Natural killer cell (primary cell): ENCODE measurements around the gene LUZP2. TPM values are rescaled to one million over a fixed set of nuclear protein-coding genes. Genes with fewer than 3 reads are reported as not detected.

Experiments
- ATAC-seq, 3 donors: fragments of 150-1000 bp in 2 of 3; fragments of 200-7000 bp in 1 of 3; cut with Tn5 transposase; 1 replicate in 1 of 3; 2 replicates in 2 of 3; pipeline ENCODE4 v1.10.0; 2021; ENCODE audit warnings: mild to moderate bottlenecking in 2 of 3, moderate library complexity in 2 of 3
- DNase-seq, 2 donors: peaks; one replicate each; pipeline versions ENCODE4 v3.0.0 to v3.0.0-alpha.2; 2013 to 2021; ENCODE audit warnings: mixed read lengths in 1 of 2
- H3K27ac ChIP-seq: one replicate; pipeline ENCODE4 v1.5.1; 2013; ENCODE audit warnings: mild to moderate bottlenecking, low read length
- H3K27me3 ChIP-seq: one replicate; pipeline ENCODE4 v1.6.1; 2013; ENCODE audit warnings: low read length; ENCODE audit not compliant: control insufficient read depth, insufficient read depth
- H3K36me3 ChIP-seq: one replicate; pipeline ENCODE4 v1.6.1; 2013; ENCODE audit warnings: low read length; ENCODE audit not compliant: control insufficient read depth, insufficient read depth
- H3K4me1 ChIP-seq: one replicate; pipeline ENCODE4 v1.6.1; 2013; ENCODE audit warnings: low read length; ENCODE audit not compliant: control insufficient read depth, insufficient read depth
- H3K4me3 ChIP-seq: one replicate; pipeline ENCODE4 v1.5.1; 2013; ENCODE audit warnings: low read length
- H3K9me3 ChIP-seq: one replicate; pipeline ENCODE4 v1.6.1; 2013; ENCODE audit warnings: low read length; ENCODE audit not compliant: control insufficient read depth, insufficient read depth
- H3K27ac Mint-ChIP-seq, 2 donors: one replicate each; pipeline ENCODE4 v1.8.0; 2022; ENCODE audit warnings: mild to moderate bottlenecking in 2 of 2, mixed read lengths in 2 of 2, moderate library complexity in 1 of 2
- H3K27me3 Mint-ChIP-seq, 2 donors: one replicate each; pipeline ENCODE4 v1.8.0; 2022; ENCODE audit warnings: low read depth in 2 of 2, mixed read lengths in 2 of 2
- H3K36me3 Mint-ChIP-seq: one replicate; pipeline ENCODE4 v1.8.0; 2022; ENCODE audit warnings: mixed read lengths
- H3K4me1 Mint-ChIP-seq, 2 donors: one replicate each; pipeline ENCODE4 v1.8.0; 2022; ENCODE audit warnings: mixed read lengths in 2 of 2
- H3K4me3 Mint-ChIP-seq: one replicate; pipeline ENCODE4 v1.8.0; 2022; ENCODE audit warnings: mild to moderate bottlenecking, moderate library complexity, mixed read lengths
- H3K9me3 Mint-ChIP-seq, 2 donors: one replicate each; pipeline ENCODE4 v1.8.0; 2022; ENCODE audit warnings: mixed read lengths in 2 of 2
- WGBS: methylation state at CpG from one replicate; pipeline ENCODE4 v1.1.7; 2013; ENCODE audit warnings: missing lambda C conversion rate; ENCODE audit not compliant: insufficient coverage; 5-methylcytosine and 5-hydroxymethylcytosine counted together
- intact Hi-C: fragments of 100-400 bp; cut with micrococcal nuclease; formaldehyde crosslinking; loops from one replicate; pipeline ENCODE4 v1.14.2; 2022
- total RNA-seq, 4 donors: library from RNA; stranded (reverse); fragments of 120-200 nt in 1 of 4; gene quantifications; one replicate each; pipeline versions ENCODE4 v1.2.3 to v1.2.4, GENCODE V29; 2013 to 2022
- TF ChIP-seq, protein P1 (sequence below): fragments of 200-600 bp; IDR thresholded peaks from one replicate; pipeline ENCODE4 v1.8.0; 2022; ENCODE audit warnings: antibody characterized with exemption

The LUZP2 gene
- total RNA-seq, 3 donors from 2014 or later (not counting 1 experiment from before 2014, with no cell fraction given), result not detected

GRCh38 chr11:24624432-24624831 lies 127.6 kb downstream of the LUZP2 start:
- Mint-ChIP-seq H3K36me3 (no peaks in the 10 kb centered on the region), H3K9me3 (peaks cover 0 to 5% of the 10 kb centered on the region in 2 donors), H3K4me3 (no peak overlapping the region), H3K27ac (no peak overlapping the region), H3K4me1 (no peaks in the 10 kb centered on the region), H3K27me3 (no peaks in the 10 kb centered on the region)
- intact Hi-C loops, result no loop called here
- ATAC-seq (no peak), DNase-seq (no peak)
- TF ChIP-seq, protein P1, sequence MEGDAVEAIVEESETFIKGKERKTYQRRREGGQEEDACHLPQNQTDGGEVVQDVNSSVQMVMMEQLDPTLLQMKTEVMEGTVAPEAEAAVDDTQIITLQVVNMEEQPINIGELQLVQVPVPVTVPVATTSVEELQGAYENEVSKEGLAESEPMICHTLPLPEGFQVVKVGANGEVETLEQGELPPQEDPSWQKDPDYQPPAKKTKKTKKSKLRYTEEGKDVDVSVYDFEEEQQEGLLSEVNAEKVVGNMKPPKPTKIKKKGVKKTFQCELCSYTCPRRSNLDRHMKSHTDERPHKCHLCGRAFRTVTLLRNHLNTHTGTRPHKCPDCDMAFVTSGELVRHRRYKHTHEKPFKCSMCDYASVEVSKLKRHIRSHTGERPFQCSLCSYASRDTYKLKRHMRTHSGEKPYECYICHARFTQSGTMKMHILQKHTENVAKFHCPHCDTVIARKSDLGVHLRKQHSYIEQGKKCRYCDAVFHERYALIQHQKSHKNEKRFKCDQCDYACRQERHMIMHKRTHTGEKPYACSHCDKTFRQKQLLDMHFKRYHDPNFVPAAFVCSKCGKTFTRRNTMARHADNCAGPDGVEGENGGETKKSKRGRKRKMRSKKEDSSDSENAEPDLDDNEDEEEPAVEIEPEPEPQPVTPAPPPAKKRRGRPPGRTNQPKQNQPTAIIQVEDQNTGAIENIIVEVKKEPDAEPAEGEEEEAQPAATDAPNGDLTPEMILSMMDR, result no peak
- H3K4me3 ChIP-seq, result no peak overlapping the region
- no peaks in the 10 kb centered on the region for H3K4me1 ChIP-seq
- H3K27me3 ChIP-seq, result no peaks in the 10 kb centered on the region
- H3K27ac ChIP-seq, result no peak overlapping the region
- H3K36me3 ChIP-seq, result no peaks in the 10 kb centered on the region
- no peaks in the 10 kb centered on the region for H3K9me3 ChIP-seq
- 91% methylated on average over 1 of the region's 2 CpGs for WGBS

DNA sequence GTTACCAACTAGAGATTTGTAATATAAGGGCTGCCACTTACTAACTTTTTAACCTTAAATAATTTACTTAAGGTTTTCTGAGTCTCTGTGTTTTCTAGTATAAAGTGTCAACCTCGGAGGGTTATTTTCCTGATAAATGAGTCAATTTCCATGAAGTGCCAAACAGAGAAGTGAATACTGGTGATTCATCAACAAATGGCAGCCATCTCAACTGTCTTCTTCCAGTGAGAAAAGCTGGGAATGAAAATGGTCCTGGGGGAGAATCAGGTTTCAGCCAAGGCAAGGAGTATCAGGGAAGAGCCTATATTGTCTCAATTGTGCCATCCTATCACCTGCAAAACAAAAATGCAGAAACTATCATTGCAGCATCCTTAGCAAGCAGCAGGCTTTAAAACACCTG lies 129.1 kb downstream of the LUZP2 start:
- Histone ChIP-seq H3K27ac (no peak overlapping the region), H3K4me3 (no peak overlapping the region), H3K36me3 (no peaks in the 10 kb centered on the region), H3K4me1 (no peaks in the 10 kb centered on the region), H3K27me3 (no peaks in the 10 kb centered on the region), H3K9me3 (no peaks in the 10 kb centered on the region)
- DNase-seq, result no peak
- ATAC-seq, result no peak
- Mint-ChIP-seq H3K27me3 (no peaks in the 10 kb centered on the region), H3K4me1 (no peaks in the 10 kb centered on the region), H3K27ac (no peak overlapping the region), H3K4me3 (no peak overlapping the region), H3K9me3 (peaks cover 0 to 4% of the 10 kb centered on the region in 2 donors), H3K36me3 (no peaks in the 10 kb centered on the region)
- TF ChIP-seq, protein P1, result no peak
- WGBS, result 77% methylated on average over 1 of the region's 1 CpG
- intact Hi-C loops, result no loop called here

DNA sequence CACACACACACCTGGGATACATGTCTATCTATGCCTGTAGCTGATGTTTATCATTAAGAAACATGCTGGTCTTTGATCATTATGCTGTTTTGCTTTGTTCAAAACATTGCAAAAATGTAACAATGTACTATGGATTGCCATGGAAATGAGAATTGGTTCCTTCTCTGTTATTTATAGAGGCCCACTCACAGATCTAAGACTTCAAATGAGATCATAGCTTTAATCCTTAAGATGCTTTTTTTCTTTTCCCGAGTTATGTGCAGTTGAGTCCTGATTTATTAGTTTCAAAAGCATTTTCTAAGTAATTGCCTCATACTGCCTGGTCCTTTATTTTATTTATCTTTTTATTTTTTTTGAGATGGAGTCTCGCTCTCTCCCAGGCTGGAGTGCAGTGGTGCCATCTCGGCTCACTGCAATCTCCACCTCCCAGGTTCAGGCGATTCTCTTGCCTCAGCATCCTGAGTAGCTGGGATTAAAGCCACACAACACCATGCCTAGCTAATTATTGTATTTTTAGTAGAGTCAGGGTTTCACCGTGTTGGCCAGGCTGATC lies 131.4 kb downstream of the LUZP2 start:
- Mint-ChIP-seq H3K4me3 (no peak overlapping the region), H3K4me1 (no peaks in the 10 kb centered on the region), H3K27ac (no peak overlapping the region), H3K9me3 (peaks cover 0 to 8% of the 10 kb centered on the region in 2 donors), H3K36me3 (no peaks in the 10 kb centered on the region), H3K27me3 (no peaks in the 10 kb centered on the region)
- Histone ChIP-seq H3K4me3 (no peak overlapping the region), H3K27ac (no peak overlapping the region), H3K4me1 (no peaks in the 10 kb centered on the region), H3K9me3 (no peaks in the 10 kb centered on the region), H3K27me3 (no peaks in the 10 kb centered on the region), H3K36me3 (no peaks in the 10 kb centered on the region)
- intact Hi-C loops, result no loop called here
- 84% methylated on average over 5 of the region's 5 CpGs for WGBS
- ATAC-seq (no peak), DNase-seq (no peak)
- TF ChIP-seq, protein P1, result no peak

- Mint-ChIP-seq H3K27ac (no peak overlapping the region), H3K36me3 (no peaks in the 10 kb centered on the region), H3K4me3 (no peak overlapping the region), H3K4me1 (no peaks in the 10 kb centered on the region), H3K9me3 (peaks cover 1 to 6% of the 10 kb centered on the region in 2 donors), H3K27me3 (no peaks in the 10 kb centered on the region)
- no peaks in the 10 kb centered on the region for H3K36me3 ChIP-seq
- H3K4me1 ChIP-seq, result no peaks in the 10 kb centered on the region
- TF ChIP-seq, protein P1, result no peak
- 100% methylated on average over 1 of the region's 4 CpGs for WGBS
- ATAC-seq (no peak), DNase-seq (no peak)
- no peaks in the 10 kb centered on the region for H3K9me3 ChIP-seq
- no peak overlapping the region for H3K4me3 ChIP-seq
- intact Hi-C loops, result no loop called here
- no peak overlapping the region for H3K27ac ChIP-seq
- no peaks in the 10 kb centered on the region for H3K27me3 ChIP-seq
Measured at GRCh38 chr11:24634606-24635160, 137.8 kb downstream of the LUZP2 start.
